GM21723 (cell line): ENCODE results near the gene GGTLC2.
"Not testable (repeated sequence)": the region's sequence is repeated elsewhere in the genome, so short reads cannot be mapped to it uniquely, and the experiment has no call there.

Experiments
- ATAC-seq: cut with Tn5 transposase; IDR thresholded peaks from one replicate; pipeline ENCODE4 v1.9.1; 2021; ENCODE audit warnings: mild to moderate bottlenecking, moderate library complexity; ENCODE audit not compliant: unreplicated experiment

The GGTLC2 gene

DNA sequence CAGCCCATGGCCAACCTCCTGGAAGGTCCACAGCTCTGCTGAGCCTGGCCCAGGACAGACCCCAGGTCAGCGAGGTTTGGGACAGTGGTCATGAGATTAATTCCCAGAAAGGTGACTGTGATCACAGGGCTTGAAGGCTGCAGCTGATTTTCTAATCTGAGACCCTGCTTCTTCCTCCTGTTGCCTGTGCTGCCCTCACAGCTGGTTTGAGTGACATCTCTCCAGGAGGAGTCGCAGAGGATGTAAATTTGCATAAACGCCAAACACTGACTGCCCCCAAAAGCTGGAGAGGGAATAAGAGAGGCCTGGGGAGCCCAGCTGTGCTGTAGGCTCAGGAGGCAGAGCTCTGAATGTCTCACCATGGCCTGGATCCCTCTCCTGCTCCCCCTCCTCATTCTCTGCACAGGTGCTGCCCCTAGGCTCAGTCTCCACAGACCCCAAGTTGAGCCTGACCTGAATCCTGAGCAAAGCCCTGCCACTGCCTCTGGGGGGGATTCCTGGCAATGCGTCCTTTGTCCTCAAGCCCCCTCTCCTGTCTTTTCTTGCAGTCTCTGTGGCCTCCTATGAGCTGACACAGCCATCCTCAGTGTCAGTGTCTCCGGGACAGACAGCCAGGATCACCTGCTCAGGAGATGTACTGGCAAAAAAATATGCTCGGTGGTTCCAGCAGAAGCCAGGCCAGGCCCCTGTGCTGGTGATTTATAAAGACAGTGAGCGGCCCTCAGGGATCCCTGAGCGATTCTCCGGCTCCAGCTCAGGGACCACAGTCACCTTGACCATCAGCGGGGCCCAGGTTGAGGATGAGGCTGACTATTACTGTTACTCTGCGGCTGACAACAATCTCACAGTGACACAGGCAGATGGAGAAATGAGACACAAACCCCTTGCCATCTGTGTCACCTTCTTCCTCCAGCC, 23.8 kb downstream of the GGTLC2 start:
- no peak for ATAC-seq

- no peak for ATAC-seq
Measured at GRCh38 chr22:22669093-22669492, 24.7 kb downstream of the GGTLC2 start.

DNA sequence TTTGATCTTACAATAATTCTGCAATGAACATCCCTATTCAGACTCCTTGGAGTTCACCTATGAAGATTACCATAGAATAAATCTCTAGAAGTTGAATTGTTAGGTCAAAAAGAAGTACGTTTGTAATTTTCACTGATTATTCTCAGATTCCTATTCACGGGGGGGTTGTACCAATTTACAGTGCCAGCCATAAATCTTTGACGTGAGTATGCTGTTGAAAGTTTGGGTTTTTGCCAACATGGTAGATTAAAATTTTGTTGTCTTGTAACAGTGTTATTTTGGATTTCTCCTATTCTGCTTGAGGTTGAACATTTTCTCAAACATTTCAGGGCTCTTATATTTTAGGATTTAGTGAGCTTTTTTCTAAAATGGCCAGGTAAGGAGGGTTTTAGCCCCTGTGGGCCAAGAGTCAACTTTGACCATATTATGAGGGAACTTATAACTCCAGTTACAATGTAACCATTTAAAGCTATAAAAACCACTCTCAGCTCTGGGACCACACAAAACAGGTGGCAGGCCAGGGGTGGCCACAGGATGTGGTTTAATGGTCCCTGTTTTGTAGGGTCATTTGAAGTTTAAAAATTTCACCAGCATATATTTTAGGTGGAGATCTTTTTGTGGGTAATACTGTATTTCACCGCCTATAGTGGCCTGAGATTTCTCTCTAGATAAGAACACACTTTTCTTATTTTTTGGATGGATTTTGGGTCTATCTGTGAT, 25.8 kb downstream of the GGTLC2 start:
- no peak for ATAC-seq

DNA sequence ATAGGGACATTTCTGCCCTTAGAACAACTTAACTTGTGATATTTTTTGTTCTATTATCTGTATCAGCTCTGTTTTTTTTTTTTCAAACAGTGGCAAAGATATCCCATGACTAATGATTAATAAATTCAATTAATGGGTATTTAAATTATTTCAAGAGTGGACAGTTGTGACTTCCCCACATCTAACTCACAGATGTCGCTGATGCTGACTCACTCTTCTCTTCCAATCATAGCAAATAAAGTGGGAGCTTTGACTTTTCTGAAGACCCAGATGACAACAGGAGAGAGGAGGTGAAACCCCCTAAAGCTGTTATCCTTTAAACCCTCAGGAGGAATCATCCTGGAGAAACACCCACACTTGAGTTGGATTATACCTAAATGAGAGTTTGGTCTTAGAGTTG, 27.1 kb downstream of the GGTLC2 start:
- no peak for ATAC-seq

- ATAC-seq, result no peak
Measured at GRCh38 chr22:22673099-22673498, 28.7 kb downstream of the GGTLC2 start.

GRCh38 chr22:22673628-22674027, 29.2 kb downstream of the GGTLC2 start:
- ATAC-seq, result no peak

- ATAC-seq, result no peak
Measured at GRCh38 chr22:22674467-22674866, 30.1 kb downstream of the GGTLC2 start.

DNA sequence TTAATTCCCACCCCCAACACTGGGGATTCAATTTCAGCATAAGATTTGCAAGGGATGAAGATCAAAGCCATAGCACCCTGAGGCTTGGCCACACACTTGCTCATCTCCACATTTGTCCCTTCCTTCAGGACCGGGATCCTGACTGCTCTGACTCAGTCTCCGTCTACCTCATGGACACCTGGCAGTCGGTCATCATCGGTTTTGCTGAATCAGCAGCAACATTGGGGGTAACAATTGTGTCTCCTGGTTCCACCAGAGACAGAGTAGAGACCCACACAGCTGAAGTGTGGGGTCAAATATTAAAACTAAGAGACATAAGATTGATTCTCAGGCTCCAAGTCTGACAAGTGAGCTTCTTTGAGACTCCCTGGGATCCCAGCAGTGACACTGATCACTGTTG, 34.6 kb downstream of the GGTLC2 start:
- no peak for ATAC-seq

DNA sequence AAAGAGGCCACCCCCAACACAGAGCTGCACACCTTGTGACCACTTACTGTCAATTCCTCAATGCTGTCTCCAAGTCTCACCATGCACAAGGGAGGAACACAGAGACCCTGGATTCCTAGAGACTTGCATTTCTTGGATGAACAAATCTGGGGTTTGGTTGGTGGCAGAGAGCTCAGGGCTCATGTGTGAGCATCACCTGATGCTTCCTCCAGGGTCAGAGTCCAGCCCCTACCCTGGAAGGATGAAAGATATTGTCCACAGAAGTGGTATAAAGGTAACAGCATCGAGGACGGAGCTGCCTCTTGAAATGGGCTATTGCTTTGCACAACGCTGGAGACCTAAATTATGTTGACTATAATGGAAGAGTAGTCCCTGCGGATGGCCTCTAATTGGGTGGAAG, 36.0 kb downstream of the GGTLC2 start:
- no peak for ATAC-seq

DNA sequence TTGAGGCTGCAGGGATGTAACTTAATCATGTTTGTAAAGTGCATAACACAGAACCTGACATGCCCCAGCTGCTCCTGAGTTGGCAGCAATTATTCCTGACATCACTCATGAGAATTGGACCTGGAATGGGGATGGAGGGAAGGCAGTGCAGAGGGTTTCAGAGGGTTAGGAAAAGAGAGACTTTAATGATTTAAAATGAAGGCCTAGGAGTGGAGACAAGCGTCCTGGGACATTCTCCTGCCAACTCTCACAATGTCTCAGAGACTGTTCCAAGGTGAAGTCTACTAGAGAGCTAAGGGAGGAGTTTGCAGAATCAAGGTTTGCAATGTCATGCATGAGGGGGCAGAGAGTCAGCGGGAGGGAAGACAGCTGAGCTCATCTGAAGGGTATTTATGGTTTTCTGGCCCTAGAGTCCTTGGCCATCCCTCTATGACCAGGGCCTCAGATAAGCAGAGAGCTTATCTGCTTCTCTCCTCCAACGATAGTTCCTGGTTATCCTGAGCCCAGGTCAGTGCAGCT, 36.9 kb downstream of the GGTLC2 start:
- no peak for ATAC-seq

- no peak for ATAC-seq
Measured at GRCh38 chr22:22682196-22682595, 37.8 kb downstream of the GGTLC2 start.

GRCh38 chr22:22682807-22683667, 38.6 kb downstream of the GGTLC2 start:
- ATAC-seq, result no peak

DNA sequence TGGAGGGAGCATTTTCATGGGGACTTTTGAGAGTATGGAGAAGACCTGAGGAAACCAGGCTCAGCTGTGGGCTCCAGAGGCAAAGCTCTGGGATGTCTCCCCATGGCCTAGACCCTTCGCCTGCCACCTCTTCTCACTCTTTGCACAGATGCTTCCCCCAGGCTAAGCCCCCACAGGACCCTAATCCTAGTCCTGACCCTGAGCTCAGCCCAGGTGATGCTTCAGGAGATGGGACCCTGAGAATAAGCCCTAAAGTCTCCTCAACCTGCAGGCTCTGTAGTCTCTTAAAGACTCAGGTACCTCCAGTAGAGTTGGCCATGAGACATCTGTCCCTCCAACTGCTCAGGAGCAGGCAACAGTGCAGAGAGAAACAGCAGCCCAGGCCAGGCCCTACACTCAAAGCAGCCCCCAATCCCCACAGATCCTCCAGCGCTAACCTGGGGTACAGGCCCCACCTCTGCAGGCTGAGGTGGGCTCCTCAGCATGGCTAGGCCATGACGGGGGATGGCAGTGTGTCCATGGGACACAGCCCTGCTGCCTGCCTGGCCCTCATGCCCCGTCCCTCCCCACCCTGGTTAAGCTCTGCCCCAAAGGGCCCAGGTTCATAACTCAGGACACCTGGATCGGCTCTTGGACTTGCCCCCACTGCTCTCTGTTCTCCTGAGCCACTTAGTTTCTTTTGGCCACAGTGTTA, 39.4 kb downstream of the GGTLC2 start:
- no peak for ATAC-seq

- ATAC-seq, result no peak
Measured at GRCh38 chr22:22684580-22685561, 40.5 kb downstream of the GGTLC2 start.

DNA sequence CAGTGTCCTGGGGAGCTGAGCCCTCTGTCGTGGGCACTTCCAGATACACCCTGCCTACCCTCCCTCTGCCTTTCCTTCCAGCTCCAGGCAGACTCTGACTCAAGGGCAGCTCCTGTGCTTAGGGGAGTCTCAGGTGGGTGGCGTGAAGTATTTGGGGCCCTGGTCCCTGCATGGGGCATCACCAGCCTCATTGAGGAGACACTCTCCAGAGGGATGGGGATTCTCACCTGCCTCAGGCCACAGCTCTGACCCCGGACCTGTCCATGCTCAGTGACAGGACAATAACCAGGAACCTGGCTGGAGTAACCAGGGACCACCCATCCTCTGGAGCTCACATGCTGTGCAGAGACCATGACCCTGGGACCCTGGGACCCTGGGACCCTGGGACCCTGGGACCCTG, 41.2 kb downstream of the GGTLC2 start:
- ATAC-seq, result no peak

GRCh38 chr22:22686202-22687115, 42.0 kb downstream of the GGTLC2 start:
- not testable (repeated sequence) for ATAC-seq

GRCh38 chr22:22687638-22688500, 43.5 kb downstream of the GGTLC2 start:
- no peak for ATAC-seq
